HG03439 (cell line): Measurements from ENCODE around the gene LAPTM5.
"Not testable (repeated sequence)": the region's sequence is repeated elsewhere in the genome, so short reads cannot be mapped to it uniquely, and the experiment has no call there.

Source experiments
- ATAC-seq: cut with Tn5 transposase; IDR thresholded peaks from one replicate; pipeline ENCODE4 v1.9.1; 2021; ENCODE audit warnings: mild to moderate bottlenecking, moderate library complexity; ENCODE audit not compliant: unreplicated experiment

LAPTM5 gene

DNA sequence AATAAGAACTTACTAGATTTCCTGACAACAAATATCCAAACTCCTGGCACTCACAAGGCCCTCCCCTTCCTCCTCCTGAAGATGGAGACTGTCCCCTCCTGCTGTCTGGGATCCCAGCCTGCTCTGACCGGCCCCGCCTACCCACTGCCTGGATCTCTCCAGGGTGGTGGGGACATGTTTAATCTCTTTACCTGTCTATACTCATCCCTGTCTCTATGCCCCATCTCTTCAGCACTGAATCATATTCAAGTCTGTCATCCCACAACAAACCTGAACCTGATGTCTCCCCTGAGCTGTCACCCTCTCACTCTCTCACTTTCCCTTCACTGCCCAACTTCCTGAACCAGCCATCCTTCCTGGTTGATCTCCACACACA, 56.3 kb downstream of the LAPTM5 start:
- ATAC-seq = no peak

DNA sequence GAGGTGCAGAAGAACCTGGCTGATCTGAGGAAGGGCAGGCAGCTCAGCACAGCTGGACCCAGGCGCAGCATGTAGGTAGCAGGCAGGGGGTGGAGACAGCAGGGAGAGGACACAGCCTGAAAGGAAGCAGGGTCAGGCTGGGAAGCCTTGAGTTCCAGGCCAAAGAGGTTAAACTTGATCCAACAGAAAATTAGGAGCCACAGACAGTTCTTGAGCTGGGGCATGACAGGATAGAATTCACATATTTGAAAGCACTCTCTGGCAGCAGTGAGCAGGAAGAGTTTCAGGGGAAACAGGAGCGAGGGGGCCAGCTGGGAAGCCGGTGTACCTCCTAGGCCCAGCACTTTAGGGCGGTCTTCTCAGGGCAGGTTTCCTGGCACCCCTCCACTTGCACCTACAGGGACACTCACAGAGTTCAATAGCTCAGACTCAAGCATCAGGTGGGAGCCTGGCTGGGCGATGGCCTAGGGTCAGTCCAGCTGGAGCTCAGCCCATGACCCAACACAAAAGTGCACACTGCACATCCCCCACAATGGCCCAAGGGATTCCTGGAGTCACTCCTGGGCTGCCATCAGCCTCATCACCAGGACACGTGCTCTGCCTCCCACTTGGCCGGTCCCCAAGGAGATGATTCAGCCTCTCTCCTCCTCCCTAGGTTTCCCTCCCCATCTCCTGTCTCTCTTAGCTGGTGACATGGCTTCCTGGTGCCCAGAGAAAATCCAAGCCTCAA, 56.9 kb downstream of the LAPTM5 start:
- no peak for ATAC-seq

DNA sequence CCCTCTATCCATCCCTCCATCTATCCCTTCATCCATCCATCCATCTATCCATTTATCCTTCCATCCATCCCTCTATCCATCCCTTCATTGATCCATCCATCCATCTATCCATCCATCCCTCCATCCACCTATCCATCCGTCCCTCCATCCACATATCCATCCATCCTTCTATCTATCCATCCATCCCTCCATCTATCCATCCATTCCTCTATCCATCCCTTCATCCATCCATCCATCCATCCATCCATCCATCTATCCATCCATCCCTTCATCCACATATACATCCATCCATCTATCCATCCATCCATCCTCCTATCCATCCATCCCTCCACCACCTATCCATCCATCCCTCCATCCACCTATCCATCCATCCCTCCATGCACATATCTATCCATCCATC, 57.8 kb downstream of the LAPTM5 start:
- no peak for ATAC-seq

DNA sequence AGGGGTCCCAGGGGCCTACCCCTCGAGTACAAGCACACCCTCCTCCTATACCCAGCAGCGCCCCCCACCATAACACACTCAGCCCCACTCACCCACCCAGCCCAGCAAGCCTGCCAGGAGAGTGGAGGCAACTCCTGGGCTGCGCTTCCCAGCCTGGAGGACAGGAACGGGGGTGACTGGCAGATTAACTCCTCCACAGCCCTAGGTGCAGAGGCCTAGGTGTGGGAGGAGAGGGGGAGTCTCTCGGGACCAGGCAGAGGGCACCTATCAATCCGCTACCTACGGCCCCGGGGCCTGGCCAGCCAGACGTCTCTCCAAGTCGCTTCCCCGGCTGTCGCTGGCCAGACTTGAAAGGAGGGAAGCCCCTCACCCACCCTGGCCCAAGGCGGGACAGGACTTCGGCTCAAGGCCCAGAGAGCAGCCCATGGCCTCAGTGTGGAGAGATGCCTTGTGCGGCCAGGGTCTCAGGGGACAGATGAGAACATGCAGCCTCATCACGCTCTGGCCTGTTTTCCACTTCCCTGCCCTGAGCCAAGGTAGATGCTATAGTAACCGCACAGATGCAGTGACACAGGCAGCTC, 59.1 kb downstream of the LAPTM5 start:
- ATAC-seq = no peak

DNA sequence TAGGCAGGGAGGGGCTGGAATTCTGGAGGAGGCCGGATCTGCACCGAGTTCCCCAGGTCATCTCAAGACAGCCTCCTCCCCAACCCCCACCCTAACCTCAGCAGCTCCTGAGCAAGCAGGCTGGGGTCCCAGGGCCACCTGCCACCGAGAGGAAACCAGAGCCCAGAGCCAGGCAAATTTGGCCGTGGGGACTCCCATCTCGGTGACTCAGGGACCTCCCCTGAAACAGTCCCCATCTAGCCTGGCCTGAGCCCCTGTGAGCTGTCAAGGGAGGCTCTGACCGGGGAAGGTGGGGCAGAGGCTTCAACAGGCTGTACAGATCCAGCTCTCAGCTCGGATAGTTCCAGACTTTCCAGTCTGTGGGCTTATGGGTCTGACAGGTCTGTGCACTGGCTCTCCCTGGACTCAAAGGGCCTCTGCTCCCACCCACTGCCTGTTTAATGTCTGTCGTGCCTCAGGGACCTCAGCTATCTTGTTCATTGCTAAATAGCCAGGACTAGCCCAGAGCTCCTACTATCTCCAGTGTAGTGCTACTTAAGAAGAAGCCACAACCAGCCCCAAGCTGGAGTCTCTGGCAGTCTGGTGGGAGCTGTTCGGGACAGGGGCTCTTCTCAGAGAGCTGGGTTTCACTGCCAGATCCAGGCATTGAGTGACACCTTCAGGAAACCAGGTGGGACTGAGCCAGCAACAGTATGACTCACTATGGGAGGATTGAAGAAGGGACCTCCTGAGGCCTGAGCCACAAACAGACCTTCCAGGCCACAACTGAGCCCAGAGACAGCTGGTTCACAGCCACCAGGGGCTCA, 59.8 kb downstream of the LAPTM5 start:
- ATAC-seq = no peak

DNA sequence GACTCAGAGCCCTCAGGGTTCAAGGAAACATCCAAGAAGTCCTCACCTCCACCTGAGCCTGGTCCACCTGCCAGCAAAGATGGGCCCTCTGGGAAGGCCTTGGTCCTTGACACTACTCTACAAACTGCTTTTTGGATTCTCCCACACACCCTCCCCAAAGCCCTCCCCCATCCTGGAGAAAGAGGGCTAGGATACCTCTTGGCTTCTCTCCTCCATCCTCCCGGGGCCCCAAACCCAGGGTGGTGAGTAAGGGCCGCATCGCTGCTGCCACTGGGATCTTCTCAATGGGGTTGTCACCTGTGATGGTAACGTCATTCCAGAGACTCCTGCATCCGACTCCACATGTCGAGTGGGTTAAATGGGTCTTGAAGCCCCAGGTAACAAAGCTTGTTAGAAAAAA, 60.7 kb downstream of the LAPTM5 start:
- no peak for ATAC-seq

DNA sequence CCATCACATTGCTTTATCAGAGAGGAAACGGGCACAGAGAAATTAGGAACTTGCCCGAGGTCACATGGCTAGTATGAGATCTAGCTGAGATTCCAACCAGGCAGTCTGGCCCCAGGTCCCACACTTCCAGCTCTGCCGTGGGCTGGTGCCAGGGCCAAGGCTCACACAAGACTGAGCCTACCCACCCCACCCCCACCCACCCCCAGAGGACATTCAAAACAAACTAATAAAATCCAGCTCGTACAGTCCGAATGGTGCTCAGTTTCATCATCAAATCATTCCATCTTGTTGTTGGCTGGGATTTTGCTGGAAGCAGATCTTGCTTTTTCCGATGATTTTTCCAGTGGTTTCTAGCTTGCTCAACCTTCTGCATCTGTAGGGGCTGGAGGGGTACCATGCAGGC, 62.1 kb downstream of the LAPTM5 start:
- no peak for ATAC-seq

DNA sequence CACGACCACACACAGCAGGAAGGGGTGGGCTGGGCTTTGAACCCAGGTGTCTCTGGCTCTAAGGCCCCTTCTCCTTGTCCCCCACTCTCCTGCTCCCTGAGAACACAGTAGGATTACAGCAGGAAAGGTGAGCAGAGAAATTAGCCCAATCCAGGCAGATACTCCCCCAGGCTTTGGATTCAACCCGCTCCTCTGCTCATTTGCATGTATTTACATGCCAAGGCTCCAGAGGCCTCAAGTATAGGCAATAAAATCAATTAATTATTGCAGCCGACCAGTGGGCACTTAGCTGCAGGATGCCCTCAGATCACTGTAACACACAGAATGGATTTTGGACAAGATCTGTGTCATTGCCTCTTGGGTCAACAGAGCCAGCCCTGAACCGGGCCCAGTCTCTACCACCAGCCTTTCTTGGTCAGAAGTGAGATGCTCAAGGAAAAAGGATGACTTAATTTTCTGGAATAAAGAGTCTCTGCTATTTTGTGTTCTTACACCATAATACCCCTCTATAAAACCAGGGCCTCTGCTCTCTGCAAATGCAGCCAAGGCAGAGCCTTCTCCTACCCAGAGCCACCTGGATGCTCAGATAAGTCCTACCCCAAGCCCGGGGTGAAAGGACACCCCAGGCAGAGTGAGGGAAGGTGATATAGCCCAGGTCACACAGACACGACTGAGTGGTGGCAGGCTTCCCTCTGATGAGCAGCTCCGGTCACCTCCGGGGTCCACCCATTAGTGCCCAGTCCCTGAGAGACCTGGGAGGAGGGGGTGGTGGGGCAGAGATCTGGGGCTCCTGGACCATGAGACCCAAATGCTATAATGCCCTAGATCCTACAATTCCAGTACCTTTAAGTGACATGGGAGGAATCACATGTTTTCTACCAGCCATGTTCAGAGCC, 63.0 kb downstream of the LAPTM5 start:
- ATAC-seq = no peak

DNA sequence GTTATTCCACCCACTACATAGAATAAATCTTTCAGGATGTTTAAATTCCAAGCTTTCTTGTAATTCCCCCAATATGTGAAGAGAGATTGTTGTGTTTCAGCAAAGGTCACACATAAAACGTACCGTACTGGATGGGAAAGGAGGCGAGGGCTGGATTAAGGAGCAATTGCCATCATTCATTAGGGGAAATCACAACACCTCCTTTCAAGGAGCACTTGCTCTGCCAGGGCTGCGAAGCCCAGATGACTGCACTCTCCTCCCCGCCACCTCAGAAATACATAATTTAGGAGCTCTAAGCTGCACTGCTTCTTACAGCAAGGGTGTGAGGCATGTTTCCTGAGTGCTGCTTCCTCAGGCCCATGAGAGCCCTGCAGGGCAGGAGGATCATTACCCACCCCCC, 63.8 kb downstream of the LAPTM5 start:
- ATAC-seq = no peak

DNA sequence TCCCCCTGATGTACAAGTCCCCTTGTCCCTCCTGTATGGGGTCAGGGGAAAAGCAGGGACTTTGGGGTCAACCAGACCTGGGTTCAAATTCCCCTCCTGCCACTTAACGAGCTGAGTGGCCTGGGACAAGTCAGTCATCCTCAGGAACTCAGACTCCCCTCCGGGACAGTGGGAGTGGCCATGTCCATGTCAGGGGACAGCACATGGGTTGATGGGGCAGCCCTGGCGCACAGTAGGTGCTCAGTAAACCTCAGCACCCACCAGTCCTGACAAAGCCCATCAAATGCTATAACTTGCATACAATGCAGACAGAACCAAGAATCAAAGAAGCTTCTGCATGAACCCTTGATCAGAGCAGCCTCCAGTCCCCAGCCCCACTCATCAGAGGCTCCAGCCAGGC, 64.2 kb downstream of the LAPTM5 start:
- no peak for ATAC-seq

DNA sequence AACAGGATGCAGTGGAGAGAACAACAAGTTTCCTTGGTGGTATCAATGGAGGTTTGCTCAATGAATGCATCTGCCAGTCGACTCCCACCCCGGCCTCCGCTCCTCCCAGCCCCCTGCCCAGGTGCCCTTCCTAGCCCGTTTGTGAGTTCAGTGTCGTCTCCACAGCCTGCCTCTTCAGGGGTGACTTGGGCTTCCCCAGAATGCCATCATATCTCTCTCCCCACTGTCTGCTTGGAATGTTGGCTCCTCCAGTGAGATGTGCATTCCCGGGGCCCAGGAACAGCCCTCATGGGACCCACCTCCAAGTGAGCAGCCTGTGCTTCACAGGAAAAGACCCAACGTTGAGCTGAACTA, 64.6 kb downstream of the LAPTM5 start:
- no peak for ATAC-seq

DNA sequence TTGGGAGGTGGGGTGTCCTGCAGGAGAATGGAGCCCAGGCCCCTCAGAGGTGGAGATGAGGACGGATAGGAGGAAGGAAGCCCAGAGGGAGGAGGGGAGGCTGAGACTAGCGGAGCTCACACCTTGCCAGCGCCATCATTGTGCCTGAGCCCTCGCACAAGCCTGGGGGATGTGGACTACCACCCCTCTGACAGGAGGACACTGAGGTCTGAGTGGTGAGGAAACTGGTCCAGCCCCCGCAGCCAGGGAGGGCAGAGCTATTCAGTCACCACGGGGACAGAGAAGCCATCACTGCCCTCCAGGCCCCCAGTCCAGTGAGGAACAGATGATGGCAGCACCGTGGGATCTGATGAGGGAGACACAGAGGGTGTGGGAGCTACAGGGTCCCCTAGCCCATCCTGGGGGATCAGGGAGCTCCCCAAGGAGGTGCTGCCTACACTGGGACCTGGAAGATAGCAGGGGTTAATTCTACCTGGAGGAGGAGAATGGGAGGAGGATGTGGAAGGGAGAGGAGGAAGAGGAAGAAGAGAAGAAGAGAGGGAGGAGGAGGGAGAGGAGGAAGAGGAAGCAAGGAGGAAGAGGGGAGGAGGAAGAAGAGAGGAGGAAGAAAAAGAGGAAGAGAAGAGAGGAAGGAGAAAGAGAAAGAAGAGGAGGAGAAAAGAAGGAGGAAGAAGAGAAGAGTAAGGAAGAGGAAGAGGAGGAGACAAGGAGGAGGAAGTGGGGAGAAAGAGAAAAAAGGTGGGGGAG, 65.2 kb downstream of the LAPTM5 start:
- ATAC-seq = no peak

DNA sequence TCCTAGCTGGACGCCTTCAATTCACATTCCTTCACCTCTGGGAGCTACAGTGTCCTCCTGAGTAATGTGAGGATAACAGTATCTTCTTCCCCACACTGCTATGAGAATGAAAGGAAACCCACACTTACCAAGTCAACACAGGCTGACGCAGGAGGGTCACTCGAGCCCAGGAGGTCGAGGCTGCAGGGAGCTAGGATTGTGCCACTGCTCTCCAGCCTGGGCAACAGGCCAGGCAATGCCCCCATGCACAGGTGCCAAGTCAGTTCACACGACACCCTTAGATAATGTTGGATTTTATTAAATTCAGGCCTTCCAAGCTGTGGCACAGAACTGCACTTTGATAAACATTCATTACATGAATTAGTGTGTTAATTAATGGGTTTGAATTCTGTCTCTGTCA, 66.1 kb downstream of the LAPTM5 start:
- ATAC-seq = no peak

DNA sequence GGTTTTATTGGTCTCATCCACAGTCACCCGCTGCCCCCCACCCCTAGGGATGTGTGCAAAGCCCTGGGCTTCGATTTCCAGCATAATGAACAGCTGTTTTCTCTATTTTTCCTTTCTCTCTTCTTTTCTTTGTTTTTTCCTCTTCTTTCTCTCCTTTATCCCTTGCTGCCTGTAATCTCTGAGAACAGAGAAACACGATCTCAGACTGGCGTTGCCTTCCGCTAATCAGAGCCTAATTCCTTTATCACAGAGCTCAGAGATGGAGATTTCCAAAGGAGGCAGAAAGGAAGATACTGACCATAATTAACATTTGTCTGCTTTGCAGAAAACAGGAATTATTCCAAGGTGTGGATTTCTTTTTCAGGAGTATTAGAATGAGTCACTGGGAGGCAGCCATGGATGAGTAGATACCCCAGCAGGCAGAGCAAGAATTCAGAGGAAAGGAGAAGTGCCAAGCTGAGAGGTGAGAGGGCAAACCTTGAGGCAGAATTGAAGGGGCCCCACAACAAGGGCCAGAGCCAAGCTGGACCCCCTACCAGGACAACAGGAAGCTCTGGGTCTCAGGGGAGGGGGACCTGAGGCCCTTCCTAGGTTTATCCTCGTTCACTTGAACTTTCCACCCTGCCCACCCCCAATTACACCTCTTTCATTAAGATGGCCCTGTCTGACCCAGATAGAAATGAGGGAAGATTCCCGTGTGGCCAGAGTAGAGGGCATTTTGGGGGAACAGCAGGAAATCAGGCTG, 67.5 kb downstream of the LAPTM5 start:
- no peak for ATAC-seq

DNA sequence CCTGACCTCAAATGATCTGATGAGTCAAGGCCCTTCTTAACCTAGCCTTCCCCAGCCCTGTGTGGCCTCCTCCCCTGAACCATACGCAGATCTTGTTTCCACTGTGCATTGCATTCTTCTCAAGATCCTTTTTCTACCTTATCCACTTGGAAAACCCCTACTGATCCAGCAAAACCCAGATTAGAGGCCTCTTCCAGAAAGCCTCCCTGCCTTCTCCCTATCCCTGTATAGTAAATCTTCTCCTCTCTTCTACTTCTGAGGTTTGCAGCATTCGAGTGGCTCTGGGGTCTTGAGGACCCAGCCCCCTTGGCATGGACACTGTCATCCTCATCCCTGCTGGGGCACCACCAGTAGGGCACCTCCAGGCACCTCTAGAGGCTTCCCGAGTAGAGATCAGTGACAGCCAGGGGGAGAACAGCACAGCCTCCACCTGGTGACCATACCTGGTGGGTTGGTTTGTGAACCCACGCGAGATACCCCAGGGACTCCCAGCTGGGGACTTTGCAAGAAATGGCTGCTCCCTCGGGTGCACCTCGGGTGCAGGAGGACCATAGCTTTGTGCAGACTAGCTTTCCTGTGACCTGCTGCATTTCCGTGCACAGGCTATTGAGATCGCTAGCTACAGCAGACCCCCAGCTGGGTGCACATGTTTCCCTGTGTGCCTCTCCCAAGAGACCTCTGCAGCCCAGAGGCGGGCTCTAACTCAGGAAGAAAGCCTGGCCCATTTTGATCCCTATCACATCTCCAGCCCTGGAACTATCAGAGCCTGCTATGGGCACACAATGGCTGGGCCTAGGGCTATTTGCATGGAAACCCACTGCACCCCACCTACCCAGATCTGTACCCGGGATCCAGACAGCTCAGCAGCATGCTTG, 68.4 kb downstream of the LAPTM5 start:
- ATAC-seq = no peak

DNA sequence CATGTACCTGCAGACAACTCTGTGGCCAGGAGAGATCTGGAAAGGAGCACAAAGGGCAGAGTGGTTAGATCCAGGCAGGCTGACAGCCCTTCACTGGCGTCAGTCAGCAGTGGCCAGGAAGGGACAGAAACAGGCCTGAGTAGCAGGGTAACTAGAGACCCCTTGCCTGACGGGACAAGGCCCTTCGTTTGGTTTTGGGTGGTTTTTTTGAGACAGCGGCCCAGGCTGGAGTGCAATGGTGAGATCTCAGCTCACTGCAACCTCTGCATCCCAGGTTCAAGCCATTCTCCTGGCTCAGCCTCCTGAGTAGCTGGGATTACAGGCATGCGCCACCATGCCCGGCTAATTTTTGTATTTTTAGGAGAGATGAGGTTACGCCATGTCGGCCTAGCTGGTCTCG, 69.1 kb downstream of the LAPTM5 start:
- not testable (repeated sequence) for ATAC-seq

DNA sequence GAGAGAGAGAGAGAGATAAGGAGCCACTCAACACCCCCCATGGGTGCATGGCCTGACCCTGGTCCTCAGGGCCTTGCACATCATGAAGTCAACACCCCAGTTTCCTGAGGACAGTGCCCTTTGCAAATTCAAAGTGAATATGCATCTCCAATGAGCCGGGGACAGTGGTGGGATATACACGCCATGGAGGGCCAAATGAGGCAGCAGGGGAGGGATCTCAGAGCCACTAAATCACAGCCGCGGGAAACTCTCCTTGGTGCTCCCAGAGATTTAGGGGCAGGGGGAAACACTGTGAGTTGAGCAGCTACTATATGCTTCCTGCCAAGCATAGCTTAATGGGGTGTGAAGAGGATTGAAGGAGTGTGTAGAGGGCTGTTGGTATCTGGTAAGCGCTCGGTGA, 69.7 kb downstream of the LAPTM5 start:
- ATAC-seq = no peak

DNA sequence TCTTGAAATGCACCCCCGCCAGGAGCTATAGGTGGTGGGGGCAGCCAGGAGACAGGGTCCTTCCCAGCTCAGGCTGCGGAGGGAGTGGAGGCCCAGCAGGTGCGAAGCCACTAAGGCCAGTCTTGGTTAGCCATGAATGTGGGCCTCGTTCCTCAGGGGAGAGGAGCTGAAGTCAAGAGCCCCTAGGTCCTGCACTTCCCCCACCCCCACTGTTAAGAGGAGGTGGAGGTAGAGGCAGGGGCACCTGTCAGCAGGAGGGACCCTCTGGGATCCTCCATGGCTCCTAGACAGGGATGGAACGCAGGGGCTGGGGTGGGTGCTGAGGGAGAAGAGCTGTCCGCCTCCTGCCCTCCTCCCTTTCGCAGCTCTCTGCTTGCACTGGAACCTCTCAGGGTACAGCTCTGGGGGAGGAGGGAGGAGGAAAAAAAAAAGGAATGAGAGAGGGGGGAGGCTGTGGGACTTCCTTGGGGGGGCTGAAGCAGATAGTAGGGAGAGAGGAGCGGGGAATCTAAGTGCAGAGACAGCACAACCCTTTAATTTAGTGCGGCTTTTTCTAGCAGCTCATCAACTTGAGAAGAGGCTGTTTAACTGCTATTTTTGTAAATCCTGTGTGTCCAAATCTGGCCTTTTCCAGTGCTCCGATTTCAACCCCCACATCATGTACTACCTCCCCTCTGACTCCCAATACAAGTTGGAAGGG, 71.2 kb downstream of the LAPTM5 start:
- no peak for ATAC-seq
